DMS53 (cell line): ENCODE data around the gene CDKN2A.

ENCODE experiments used
- DNase-seq: peaks from one replicate; lab custom pipeline; 2025; lab: John Stamatoyannopoulos, UW

CDKN2A gene

DNA sequence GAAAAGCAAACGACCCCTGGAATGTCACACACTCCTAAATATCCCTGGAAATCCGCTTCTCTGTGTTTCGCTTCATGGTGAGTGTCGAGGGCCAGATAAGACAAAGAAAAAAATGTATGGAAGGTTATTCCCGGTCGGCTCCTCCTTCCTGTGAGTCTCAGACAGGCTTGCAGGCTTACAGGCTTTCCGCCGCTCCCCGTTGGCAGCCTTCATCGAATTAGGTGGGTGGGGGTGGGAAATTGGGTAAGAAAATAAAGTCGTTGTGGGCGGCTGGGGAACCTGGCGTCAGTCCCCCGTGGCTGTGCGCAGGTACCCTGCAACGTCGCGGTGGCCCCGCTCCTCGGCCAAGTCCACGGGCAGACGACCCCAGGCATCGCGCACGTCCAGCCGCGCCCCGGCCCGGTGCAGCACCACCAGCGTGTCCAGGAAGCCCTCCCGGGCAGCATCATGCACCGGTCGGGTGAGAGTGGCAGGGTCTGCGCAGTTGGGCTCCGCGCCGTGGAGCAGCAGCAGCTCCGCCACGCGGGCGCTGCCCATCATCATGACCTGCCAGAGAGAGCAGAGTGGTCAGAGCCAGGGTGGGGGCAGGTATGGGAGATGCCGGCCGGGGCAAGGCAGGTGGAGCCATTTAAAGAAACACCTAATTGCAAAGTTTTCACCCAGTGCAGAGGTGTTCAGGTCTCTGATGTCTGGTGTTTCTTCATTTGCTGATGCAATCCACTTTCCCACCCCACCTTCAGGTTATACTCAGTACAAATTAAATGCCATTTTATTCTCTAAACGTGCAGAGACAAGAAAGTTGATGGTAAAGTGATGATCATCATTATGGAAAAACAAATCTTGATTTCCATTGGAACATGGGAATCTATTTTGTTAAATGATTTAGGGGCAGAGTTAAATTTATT, 11.8 kb upstream of the CDKN2A start:
- DNase-seq, result no peak

DNA sequence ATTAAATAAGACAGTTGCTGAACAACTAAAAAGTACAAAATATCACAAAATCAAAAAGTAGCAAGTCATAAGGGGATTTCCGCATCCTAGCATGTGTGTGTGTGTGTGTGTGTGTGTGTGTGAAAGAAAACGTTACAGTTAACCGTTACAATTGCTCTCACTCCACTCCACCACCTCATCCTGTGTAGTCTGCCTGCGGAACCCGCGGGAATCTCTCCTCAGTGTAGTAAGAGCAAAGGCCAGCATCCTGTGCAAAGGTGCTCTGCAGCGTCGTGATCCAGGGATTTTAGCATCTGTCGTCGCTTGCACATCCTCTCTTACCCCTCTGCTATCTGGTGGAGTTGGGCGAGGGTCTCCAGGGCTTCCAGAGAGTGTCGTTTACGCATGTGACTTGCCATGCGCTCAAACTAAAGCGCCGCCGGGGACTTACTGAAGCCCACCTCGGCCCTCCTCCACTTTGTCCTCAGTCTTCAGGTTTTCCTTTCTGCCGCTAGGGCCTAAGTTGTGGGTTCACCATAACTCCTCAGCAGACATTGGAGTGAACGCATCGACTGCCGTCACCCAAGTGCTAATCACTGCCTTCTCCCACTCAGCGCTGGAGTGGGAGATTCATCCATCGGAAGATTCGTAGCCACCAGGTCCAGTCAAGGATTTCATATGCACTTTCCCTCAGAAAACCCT, 11.0 kb upstream of the CDKN2A start:
- no peak for DNase-seq

DNA sequence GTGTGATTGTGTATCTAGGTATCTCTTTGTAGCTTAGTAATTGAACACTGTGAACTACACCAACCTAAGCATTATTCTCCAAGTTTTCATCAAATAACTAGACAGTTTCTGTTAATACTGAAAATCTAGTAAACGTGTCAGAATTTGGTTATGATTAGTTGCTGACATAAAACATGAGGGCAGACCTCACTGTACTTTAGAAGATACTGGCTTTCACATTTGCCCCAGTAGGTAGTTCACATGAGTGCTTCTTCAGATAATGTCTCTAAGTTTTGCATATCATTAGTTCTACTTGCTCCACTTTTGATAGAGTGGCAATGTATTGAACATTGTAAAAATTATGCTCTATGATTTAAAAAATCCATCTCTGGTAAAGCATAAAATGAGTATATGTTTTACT, 7.8 kb upstream of the CDKN2A start:
- DNase-seq, result no peak

DNA sequence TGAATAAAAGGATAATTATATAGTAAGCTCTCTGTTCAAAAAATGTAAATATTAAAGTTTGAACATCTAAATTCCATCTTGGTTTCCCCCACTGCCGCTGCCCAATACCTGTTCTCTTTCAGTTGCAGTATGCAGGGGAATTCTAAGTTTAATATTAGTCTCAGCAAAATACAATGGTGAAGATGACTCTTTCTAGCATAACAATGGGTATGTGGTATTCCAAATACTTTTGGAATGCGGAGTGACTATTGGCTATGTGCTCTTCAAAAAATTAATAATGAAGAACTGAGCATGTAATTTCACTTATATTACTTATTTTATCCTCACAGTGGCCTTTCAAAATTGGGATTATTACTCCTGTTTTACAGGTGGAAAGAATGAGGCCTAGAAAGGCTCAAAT, 3.8 kb upstream of the CDKN2A start:
- DNase-seq, result no peak

DNA sequence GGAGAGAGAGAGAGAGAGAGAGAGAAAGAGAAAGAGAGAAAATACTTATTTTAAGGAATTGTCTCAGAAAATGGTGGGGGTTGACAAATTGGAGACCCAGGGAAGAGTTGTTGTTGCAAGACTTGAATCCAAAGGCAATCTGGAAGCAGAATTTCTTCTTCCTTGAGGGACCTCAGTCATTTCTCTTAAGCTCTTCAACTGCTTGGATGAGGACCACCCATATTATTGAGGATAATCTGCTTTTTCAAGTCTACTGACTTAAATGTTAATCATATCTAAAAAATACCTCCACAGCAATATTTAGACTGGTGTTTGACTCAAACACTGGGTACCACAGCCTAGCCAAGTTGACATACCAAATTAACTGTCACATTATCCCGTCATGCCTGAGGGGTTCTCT, 3.3 kb upstream of the CDKN2A start:
- no peak for DNase-seq

DNA sequence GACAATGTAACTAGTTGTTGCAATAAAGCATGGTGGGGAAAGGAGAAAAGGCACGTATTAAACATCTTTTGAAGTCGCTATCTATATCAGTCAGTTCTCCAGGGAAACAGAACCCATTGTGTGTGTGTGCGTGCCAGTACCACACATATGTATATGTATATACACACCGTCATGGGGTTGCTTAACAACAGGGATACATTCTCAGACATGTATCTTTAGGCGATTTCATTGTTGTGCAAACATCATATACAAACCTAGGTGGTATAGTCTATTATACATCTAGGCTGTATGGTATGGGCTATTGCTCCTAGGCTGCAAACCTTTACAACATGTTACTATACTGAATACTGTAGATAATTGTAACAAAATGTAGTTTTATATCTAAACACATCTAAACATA, 2.7 kb upstream of the CDKN2A start:
- peak; percentile 11 for DNase-seq

DNA sequence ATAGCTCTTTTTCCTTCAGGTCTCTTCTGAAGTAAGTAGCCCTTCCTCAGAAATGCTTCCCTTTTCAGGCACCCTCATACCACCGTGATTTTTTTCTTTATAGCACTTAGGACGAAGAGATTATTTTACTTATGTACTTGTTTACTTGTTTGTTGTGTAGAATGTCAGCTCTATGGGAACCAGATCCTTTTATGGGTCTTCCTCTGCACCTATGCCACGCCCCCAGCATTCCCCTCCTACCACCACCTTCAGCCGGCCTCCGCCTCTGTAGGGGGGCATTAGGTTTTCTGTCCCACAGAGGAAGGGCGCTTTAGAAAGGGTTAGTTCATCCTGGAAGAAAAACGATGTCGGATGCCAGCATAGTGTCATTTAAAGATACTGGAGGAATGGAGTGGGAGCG, 2.2 kb upstream of the CDKN2A start:
- peak; percentile 29 for DNase-seq

DNA sequence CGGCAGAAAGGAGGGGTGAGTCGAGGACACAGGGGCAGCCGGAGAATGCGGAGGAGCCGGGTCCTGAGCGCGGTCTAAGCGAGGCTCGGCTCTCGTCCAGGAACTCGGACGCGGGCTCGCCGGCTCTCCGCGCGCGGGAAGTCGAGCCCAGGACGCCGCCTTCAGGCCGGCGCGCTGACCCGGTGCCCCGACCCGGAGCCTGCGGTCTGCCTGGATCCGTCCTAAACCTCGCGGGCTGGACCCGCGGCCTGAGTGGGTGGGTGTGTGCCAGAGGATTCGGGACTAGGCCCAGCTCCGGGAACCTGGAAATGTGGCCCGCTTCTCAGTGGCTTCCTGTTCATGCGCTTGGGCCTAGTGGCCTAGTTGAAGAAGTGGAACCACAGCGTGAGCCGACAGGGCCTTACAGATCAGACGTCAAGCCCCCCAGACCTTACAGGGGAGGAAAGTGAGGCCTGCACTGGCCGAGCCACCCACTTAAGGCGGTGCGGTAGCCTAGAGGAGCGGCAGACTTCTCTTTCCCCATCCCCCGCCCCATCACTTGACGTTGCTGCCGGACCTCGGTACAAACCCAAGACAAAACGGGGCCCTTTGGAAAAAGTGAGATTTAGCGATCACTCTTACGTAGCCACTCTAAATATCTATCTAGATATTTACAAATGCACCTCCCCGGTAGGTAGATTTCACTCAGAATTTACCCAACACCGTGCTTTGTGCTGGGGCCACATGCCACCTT, 1.6 kb upstream of the CDKN2A start:
- DNase-seq, result peak; percentile 78

DNA sequence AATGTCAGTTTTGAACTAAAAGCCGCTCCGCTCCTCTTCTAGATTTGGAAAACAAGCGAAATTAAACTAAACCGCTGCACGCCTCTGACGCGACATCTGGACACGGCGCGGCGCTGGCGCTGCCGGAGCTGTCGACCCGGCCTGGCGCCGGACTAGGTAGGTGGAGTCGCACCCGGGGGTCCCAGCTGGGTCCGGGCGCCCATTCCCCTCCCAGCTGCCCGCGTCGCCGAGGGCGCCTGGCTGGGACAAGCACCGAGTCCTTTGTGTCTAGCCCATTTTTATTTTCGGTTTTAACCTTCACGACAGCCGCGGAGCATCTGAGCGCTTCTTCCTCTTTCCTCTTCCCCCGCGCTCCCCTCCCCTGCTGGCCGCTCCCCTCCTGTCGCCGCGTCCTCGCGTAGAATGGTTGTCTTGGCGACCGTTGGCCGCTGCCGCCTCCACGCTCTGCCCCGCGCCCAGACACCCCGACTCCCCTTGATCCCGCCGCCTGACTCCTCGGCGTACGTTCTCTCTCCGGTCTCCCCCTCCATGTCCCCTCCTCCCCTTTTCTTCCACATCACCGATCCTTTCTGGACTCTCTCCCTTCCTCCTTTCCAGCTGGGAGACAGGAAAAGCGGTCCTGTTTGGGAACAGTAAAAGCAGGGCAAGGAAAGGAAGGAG, 944 bp upstream of the CDKN2A start:
- DNase-seq, result peak; percentile 89

DNA sequence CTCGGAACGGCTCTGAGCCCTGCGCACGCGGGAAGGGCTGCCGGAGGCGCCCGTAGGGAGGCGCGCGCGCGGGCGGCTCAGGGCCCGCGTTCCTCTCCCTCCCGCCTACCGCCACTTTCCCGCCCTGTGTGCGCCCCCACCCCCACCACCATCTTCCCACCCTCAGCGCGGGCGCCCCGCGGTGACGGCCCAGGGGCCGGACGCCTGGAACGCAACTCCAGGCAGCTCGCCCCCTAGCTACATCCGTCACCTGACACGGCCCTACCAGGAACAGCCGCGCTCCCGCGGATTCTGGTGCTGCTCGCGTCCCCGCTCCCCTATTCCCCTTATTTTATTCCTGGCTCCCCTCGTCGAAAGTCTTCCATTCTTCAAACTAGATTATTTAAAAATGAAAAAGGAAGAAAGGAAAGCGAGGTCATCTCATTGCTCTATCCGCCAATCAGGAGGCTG, 389 bp upstream of the CDKN2A start, which contains the start of gene CDKN2B-AS1:
TSS of gene CDKN2B-AS1 (plus strand) at position 236 of the 450 bp plus-strand sequence.
- DNase-seq, result peak; percentile 87

DNA sequence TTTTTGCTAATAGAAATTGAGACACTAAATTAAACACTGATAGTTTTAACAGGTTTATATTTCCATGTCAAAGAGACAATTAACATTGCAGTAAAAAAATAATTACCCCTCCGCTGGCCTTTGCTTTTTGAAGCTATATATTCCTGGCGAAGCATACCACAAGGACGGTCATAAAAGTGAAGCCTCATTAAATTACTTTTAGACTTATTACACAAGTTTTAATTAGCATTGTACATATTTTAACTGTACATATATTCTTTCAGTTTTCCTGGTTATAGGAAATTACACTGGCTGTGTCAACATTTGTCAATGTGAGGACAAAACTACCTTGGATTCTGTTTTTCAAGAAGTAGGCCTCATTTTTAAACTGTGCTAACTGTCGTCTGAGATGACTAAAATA, 1.2 kb downstream of the CDKN2A start:
- peak; percentile 23 for DNase-seq

DNA sequence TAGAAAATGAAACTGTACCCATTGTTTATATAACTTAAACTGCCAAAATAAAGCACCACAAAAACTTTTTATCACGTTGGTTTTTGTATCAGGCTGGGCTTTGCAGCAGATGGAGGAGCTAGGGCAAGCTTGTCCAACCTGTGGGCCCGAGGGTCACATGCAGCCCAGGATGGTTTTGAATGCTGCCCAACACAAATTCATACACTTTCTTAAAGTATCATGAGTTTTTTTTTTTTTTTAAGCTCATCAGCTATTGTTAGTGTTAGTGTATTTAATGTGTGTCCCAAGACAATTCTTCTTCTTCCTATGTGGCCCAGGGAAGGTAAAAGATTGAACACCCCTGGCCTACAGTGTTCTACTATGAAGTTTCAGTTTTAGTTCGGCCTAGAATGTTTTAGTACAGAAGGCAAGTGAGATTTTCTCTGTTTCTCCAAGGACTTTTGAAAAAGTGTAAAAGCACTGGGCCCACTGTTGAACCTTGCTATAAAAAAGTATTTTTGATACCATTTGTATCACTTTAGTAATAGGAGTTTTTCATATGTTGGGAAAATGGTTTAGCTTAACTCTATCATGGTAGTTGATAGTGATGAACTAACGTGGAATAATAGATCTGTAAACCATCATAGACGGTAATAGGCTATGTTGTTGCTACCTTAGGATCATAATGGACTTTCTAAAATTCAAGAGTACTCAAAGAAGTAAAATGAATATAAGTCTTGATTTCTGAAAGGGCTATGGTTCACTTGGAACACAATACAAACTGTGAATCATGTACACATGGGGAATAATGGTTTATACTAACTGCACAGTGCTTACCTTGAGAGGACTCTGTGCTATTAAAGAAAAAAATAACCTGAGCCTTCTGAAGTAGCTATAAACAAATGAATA, 2.9 kb downstream of the CDKN2A start:
- DNase-seq, result no peak

DNA sequence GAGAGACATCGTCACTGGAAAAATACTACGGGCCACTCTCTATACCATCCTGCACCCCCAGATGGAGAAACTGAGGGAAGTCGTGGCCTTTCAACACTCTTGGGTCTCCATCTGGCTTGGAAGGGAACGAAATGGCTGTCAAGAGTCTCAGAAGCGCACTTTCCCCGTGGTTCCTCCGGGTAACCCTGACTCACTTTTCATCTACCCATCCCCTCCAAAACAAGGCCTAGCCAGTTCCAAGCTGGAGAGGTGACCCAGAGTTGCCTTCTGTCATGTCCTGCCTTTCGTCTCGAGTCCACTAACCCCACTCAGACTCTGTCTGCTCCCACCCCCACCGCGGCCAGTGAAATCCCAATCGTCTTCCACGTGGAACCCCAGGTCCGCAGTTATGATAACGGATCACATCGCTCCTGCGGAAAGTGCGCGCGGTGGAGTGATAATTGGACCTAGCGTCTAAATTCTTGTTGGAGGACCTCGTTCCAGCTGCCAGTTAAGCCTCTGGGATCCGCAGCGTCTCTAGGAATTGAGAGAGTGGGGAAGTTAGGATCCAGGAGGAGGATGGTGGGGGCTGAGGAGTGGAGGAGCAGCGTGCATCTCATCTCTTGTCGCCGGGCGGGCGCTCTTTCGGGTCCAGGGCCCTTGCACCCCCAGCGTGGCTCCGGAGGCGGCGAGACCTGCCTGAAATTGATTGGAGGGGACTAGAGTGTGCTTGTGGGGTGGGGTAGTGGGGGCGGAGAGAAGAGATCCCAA, 4.6 kb downstream of the CDKN2A start:
- no peak for DNase-seq

DNA sequence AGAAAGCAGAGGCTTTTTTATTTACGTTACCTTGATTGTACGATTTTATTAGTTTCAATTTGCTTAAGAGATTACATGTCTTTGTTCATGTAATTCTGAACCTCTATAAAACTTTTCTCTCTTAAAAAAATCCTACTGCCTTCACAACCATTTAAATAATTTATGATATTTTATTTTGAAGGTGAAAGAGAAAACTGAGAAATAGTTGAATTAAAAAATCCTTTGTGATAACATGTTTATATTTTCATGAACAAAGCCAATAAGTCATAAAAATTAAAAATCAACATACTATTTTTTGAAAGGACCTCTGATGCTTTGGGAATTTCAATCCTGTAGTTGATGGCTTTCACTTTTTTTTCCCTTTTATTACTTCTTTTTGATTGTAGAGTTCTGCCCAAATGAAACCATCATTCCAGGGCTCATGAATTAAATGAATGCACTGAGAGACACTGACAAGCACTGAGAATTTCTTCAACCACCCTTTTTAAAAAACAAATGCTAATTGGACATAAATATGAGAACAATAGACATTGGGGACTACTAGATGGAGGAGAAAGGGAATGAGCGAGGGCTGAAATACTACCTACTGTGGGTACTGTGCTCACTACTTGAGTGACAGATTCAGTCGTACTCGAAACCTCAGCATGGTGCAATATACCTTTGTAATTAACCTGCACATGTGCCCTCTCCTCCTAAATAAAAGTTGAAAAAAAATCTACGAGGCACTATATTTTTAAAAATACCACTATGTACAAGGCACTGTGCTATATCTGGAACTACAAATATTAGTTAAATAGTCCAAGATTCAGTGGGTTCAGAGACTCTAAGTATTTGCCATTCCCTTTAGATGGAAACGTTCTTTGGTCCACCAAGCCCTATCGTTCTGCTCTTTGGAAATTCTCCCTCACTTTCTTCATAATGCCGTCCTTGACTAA, 5.9 kb downstream of the CDKN2A start:
- DNase-seq, result no peak

DNA sequence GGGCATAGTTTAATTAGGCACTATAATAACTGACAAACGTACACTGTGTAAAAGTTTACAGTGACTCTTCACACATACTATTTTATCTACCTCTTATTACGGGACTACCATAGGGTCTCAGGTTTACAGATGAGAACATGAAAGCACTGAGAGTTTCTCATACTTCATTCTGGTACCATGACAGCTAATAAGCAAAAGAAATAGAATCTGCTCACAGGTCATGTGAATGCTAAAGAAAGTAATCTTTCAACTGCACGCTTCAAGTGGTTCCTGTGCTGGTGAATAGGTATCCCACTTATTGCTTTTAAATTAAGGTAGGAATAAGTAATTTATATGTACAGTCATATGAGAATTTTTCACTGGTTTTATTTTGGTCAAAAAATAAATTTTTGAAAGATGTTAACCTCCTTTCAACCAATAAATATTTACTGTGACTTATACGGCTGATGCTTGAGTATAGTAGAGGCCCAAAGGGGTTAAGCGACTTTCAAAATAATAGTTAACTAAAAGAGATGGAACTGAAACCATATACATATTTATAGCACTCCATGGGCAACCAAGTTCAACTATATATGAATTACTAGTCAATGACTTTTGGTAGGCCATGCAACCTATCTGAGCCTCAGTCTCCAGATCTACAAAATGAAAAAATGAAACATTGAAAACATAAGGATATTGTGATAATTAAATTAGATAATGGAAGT, 8.1 kb downstream of the CDKN2A start:
- DNase-seq, result no peak

DNA sequence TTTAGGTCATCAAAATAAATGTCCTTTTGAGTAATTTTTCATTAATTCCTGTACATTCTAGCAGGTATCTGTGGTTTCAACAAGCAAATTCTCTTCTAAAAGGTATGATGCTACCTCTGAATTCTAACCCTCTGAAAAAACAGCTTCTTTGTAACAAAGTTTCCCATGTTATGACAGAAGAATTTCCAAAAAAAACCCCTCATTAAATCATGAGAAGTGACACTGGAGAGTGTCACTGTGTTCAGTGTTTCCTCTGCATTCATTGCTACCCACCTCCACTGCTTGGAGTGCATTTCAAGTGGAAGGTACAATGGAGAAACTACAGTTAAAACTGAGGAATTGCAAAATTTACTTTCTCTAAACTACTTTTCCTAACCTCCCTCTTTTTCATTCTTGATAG, 10.1 kb downstream of the CDKN2A start:
- no peak for DNase-seq

DNA sequence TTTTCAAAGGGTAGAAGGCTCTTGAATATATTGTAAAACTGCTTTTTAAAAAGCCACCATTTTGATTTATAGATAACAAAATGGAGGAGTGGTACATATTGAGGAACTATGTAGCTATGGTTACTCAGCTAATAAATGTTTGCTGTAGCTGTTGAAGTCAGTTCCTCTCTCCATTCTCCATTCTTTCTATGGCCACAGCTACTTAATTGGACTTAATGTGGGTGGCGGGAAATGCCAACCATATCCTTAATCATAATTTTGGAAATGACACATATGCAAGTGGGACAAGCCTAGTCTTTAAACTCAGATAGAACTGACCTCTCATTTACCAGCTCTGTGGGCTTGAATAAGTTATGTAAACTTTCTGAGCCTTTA, 10.6 kb downstream of the CDKN2A start:
- no peak for DNase-seq

DNA sequence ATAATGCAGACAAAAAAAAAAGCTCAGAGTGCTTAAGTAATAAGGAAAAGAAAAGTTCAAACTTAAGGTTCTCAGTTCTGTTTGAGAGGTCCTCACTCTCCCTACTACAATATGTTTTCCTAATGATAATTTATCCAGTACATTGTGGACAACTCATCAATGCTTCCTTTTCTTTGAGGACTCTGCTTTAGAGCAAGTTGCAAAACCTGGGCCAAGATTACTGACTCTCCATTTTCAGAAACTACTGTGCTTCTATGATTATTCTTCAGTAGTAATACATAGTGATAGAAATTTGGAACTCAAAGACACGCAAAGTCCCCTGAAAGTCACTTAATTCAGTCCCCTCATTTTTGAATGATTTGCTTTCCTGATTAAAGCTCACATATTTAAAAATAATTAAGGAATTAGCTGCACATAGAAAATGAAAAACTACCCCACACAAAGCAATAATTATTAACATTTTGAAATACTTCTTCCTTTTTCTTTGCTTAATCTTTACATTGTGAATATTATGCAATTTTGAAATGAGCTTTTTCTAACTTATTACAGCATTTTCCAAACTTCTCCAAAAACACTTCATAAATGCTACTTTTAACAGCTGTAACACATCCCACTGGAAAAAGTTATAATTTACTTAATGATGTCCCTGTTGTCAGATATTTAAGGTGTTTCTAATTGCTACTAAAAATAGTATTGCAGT, 11.2 kb downstream of the CDKN2A start:
- DNase-seq, result no peak
